GM11168 (cell line): ENCODE results near the gene DNM1L.

ENCODE experiments used
- in situ Hi-C: fragments of 300-500 bp; cut with MboI; formaldehyde crosslinking; loops from one replicate; pipeline ENCODE4 v1.12.0; 2022; ENCODE audit warnings: low sequenced_read_pairs; ENCODE audit not compliant: unreplicated experiment

DNM1L gene

DNA sequence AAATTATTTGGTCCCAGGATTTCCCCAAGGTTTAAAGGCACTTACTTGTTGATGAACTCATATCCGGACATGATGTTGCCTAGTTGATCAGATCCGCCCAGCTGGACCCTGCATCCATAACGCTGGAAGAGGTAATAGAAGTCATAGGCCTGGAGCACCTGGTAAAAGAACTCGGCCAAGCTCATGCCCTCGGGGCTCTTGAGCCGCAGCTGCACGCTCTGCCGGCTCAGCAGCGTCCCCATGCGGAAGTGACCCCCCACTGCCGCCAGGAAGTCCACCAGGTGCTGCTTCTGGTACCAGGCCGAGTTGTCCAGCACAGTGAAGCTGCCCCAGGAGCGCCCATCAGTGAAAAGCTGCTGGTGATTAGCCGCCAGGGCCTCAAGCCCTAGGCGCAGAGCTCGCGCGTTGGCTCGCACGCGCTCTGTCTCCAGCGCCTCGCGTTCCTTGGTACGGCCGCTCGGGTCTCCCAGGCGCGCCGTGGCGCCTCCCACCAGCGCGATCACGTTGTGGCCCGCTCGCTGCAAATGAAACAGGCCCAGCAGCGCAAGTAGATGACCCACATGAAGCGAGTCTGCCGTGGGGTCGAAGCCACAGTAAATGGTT, 76.1 kb downstream of the DNM1L start:
- in situ Hi-C loops: loop anchor here (5.0 to 10.0 kb wide), 2 partner anchors 150 to 1267 kb away; partner anchors contain the start of gene ALG10

DNA sequence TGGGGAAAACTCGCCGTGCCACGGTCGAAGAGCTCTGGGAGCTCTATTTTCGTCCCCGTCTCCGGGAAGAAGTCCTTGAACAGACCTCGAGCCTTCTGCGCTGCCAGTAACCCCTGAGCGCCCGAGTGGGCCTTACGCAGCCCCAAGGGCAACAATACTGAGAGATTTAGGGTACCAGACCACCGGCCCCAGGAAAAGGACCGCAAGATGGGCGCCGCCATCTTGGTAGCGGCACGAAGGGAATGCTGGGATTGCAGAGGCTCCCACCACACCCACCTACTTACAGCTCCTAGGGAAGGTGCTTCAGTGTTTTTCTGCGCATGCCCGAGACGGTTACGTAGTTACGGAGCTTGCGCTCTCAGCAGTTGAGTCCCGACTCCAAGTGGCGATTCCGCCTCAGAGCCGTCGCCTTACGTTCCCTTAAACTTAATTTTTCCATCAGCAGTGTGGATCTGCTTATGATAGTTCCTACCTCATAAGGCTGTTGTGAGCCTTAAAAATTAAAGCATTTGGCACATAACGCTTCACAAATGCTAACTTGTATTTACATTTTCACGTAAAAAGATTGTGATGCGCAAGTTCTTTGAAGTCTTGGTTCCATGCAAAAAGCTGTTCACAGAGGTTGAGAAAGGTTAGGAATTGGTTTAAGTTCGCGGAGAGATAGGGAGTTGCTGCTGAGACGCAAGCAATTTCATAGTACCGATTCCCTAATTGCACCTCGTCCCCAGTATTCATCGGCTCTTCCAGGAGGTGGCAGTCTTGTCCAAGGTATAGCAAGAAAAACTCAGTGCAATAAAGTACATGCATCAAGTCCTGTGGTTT, 76.8 kb downstream of the DNM1L start, which contains the start of gene YARS2:
Gene YARS2 (minus strand): TSS at position 244 of the 822 bp plus-strand sequence. CDS start 23 bp downstream, at position 221.
- in situ Hi-C loops: loop anchor here (5.0 to 10.0 kb wide), 2 partner anchors 149 to 1266 kb away; partner anchors contain the start of gene ALG10

- in situ Hi-C loops: loop anchor here (5.0 to 10.0 kb wide), 2 partner anchors 148 to 1266 kb away; partner anchors contain the start of gene ALG10
Observed at GRCh38 chr12:32756476-32757066, 77.5 kb downstream of the DNM1L start.

GRCh38 chr12:32757157-32757556, 78.1 kb downstream of the DNM1L start:
- in situ Hi-C loops: loop anchor here (5.0 to 10.0 kb wide), 2 partner anchors 148 to 1265 kb away; partner anchors contain the start of gene ALG10

GRCh38 chr12:32761716-32762115, 82.6 kb downstream of the DNM1L start:
- in situ Hi-C loops: no loop called here

- in situ Hi-C loops: no loop called here
Observed at GRCh38 chr12:32765906-32766305, 86.8 kb downstream of the DNM1L start.

- in situ Hi-C loops: no loop called here
Observed at GRCh38 chr12:32768518-32768917, 89.4 kb downstream of the DNM1L start.

- in situ Hi-C loops: no loop called here
Observed at GRCh38 chr12:32770141-32770540, 91.0 kb downstream of the DNM1L start.

- in situ Hi-C loops: no loop called here
Observed at GRCh38 chr12:32773691-32774090, 94.6 kb downstream of the DNM1L start.

GRCh38 chr12:32776258-32776657, 97.2 kb downstream of the DNM1L start:
- in situ Hi-C loops: no loop called here

DNA sequence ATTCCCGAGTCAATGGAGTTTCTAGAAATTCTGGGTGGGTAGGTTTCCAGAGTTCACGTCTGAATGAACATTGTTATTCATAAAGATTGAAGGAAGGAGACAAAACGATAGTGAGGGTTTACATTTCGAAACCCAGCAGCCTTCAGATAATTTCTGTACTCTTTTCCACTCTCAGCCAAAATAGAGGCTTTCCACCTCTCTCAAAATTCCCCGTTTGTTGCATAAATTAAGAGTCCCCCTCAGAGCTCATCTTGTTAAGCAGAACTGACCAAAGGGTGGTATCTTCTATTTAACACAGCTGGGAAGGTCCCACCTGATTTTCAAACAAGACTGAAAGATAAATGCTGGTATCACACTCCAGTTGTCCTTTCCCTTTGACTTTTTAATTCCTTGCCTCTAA, 98.1 kb downstream of the DNM1L start:
- in situ Hi-C loops: no loop called here

- in situ Hi-C loops: no loop called here
Observed at GRCh38 chr12:32777691-32778175, 98.6 kb downstream of the DNM1L start.

DNA sequence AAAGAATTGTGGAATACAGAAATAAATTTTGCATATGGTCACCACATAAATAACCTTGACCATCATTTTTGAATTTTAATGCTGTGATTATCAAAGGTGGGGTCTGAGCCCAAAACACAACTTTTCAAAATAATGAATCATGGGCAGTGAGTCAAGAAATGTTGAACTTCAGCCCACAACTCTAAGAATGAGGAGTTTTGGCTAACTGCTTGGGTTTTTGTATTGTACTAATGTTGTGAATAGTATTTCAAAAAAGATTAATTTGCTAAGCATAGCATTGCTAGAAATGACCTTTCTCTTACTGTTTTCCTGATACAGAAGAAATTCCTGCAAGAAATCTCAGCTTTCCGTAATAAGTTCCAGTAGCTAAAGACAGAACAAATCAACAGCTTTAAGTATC, 101.0 kb downstream of the DNM1L start:
- in situ Hi-C loops: no loop called here

GRCh38 chr12:32783029-32783428, 103.9 kb downstream of the DNM1L start:
- in situ Hi-C loops: no loop called here

- in situ Hi-C loops: no loop called here
Observed at GRCh38 chr12:32785557-32785956, 106.5 kb downstream of the DNM1L start.

DNA sequence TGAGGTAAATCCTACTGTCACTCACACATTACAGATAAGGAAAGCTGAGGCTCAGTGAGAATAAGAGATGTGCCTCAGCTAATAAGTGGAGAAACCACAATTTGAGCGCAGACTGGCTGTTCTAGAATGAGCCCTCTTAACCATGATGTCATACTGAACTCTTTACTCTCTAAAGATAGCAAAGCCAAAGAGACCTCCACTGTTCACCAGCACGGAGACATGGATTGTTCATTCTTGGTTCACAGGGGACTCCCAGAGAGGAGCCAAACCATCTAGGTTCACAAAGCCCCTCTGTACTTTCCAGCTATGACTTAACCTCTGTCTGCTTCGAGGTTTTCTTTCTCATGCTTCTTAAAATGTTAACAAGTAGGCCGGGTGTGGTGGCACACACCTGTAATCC, 109.3 kb downstream of the DNM1L start:
- in situ Hi-C loops: no loop called here

DNA sequence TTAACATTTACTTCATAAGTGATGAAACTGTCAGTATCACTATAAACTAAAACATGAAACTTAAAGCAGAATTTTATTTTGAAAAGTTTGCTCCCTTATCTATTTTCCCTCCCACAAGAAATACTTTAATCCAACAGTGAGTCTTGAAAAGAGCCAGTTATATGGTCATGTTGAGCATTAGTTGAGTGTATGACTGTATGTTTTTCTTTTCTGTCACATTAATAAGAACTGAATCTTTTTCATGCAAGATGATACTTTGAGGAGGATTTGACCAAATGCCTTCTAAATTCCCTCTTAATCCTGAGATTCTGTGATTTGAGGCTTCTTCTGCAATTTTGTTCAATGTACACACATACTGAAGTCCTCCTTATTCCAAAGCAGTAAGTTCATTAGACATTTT, 110.3 kb downstream of the DNM1L start:
- in situ Hi-C loops: no loop called here

- in situ Hi-C loops: no loop called here
Observed at GRCh38 chr12:32789916-32790315, 110.8 kb downstream of the DNM1L start.

DNA sequence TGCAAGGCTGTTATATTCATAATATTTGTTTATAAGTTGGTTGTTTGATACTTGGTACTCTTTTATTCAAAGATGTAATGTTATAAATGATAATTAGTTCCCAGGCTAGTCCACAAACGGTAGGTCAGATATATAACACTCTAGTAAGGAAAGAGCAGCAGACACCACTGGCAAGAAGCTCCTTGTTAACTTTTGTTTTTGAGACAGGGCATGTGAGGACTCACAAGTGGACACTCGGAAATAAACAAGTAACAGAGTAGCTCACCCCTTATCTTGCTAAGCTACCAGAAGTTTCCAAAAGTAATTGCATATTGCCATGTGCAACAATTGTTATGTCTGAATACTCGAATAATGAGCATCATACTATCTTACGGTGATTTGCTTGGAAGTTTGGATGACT, 115.2 kb downstream of the DNM1L start:
- in situ Hi-C loops: no loop called here
